ENCODE data around the gene PDHA2. TPM values are rescaled to one million over a fixed set of nuclear protein-coding genes. Genes with fewer than 3 reads are reported as not detected.

Gene PDHA2
- total and polyA plus RNA-seq, 11 donors: not detected

GRCh38 chr4:95838192-95838591 lies 1.7 kb upstream of the PDHA2 start:
- 37 to 54% (median 50%) methylated on average over 2 of the region's 2 CpGs for WGBS, 4 donors
- intact Hi-C loops (cut with DNase I): no loop called here
- no peak for TF ChIP-seq CTCF (IDR thresholded peaks at IDR 0.05)
- no peak for TF ChIP-seq POLR2A (IDR thresholded peaks at IDR 0.05)
- Histone ChIP-seq H3K4me1 (peaks cover 0 to 4% (median 0%) of the 10 kb centered on the region in 12 donors), H3K9me3 (no peaks in the 10 kb centered on the region), H3K36me3 (no peaks in the 10 kb centered on the region), H3K27me3 (no peaks in the 10 kb centered on the region), H3K27ac (no peak overlapping the region), H3K4me3 (no peak overlapping the region)
- DNase-seq (peak in 2 of 5 donors; percentile 38 to 61), ATAC-seq (peak; percentile 92 to 98 (median 95))

- Histone ChIP-seq H3K27me3 (no peaks in the 10 kb centered on the region), H3K9me3 (no peaks in the 10 kb centered on the region), H3K36me3 (no peaks in the 10 kb centered on the region), H3K4me3 (no peak overlapping the region), H3K4me1 (peaks cover 0 to 6% (median 0%) of the 10 kb centered on the region in 12 donors), H3K27ac (peak overlapping the region in 1 of 12 donors; percentile 22)
- 61 to 71% (median 64%) methylated on average over 3 of the region's 3 CpGs for WGBS, 4 donors
- DNase-seq: no peak
- no peak for TF ChIP-seq CTCF (IDR thresholded peaks at IDR 0.05)
- no peak for TF ChIP-seq POLR2A (IDR thresholded peaks at IDR 0.05)
- peak in 1 of 4 donors; percentile 73 for ATAC-seq
- intact Hi-C loops (cut with DNase I): no loop called here
Observed at GRCh38 chr4:95847908-95848460, 8.1 kb downstream of the PDHA2 start.

- Histone ChIP-seq H3K36me3 (no peaks in the 10 kb centered on the region), H3K4me3 (no peak overlapping the region), H3K27me3 (no peaks in the 10 kb centered on the region), H3K27ac (no peak overlapping the region), H3K9me3 (no peaks in the 10 kb centered on the region), H3K4me1 (peaks cover 0 to 6% (median 0%) of the 10 kb centered on the region in 12 donors)
- ATAC-seq (no peak), DNase-seq (no peak)
- intact Hi-C loops (cut with DNase I): no loop called here
- no peak for TF ChIP-seq POLR2A (IDR thresholded peaks at IDR 0.05)
- no peak for TF ChIP-seq CTCF (IDR thresholded peaks at IDR 0.05)
Observed at GRCh38 chr4:95850161-95850560, 10.3 kb downstream of the PDHA2 start.

GRCh38 chr4:95857761-95858160 lies 17.9 kb downstream of the PDHA2 start:
- H3K4me3 ChIP-seq: no peak overlapping the region
- no peaks in the 10 kb centered on the region for H3K4me1 ChIP-seq
- TF ChIP-seq CTCF (IDR thresholded peaks at IDR 0.05): no peak
- no peak for TF ChIP-seq POLR2A (IDR thresholded peaks at IDR 0.05)
- DNase-seq: no peak
- H3K27ac ChIP-seq: no peak overlapping the region
- intact Hi-C loops (cut with DNase I): no loop called here
- no peak for ATAC-seq
- H3K9me3 ChIP-seq: no peaks in the 10 kb centered on the region
- H3K36me3 ChIP-seq: no peaks in the 10 kb centered on the region
- no peaks in the 10 kb centered on the region for H3K27me3 ChIP-seq
- 64 to 79% (median 73%) methylated on average over 1 of the region's 1 CpG for WGBS, 4 donors
